ENCODE data around the gene COLGALT1. TPM values are rescaled to one million over a fixed set of nuclear protein-coding genes. Genes with fewer than 3 reads are reported as not detected.

The COLGALT1 gene
- total RNA-seq, 1 donor = 62.5 TPM

DNA sequence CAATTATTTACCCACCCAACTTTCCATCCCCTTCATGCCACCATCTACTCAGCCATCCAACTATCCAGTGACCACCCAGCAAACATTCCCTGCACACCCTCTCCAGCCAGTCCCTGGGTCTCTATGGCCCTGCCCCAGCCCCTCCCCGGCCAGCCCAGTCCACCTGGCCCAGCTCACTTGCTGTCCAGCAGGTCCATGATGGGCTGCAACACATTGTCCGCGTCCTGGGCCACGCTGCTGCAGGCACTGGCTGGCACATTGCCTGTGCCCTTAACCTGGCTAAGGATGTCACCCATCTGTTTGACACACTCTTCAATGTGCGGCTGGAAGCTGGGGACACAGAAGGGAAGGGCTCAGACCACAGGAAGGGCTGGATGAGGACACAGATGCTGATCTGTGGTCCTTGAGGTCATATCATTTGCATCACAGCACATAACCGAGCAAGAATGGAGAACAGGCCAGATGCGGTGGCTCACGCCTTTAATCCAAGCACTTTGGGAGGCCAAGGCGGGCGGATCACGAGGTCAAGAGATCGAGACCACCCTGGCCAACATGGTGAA is 71.1 kb downstream of the COLGALT1 start:
- no peak overlapping the region for H3K4me3 ChIP-seq (ENCODE audit: low read depth, low read length)
- TF ChIP-seq, protein P1, sequence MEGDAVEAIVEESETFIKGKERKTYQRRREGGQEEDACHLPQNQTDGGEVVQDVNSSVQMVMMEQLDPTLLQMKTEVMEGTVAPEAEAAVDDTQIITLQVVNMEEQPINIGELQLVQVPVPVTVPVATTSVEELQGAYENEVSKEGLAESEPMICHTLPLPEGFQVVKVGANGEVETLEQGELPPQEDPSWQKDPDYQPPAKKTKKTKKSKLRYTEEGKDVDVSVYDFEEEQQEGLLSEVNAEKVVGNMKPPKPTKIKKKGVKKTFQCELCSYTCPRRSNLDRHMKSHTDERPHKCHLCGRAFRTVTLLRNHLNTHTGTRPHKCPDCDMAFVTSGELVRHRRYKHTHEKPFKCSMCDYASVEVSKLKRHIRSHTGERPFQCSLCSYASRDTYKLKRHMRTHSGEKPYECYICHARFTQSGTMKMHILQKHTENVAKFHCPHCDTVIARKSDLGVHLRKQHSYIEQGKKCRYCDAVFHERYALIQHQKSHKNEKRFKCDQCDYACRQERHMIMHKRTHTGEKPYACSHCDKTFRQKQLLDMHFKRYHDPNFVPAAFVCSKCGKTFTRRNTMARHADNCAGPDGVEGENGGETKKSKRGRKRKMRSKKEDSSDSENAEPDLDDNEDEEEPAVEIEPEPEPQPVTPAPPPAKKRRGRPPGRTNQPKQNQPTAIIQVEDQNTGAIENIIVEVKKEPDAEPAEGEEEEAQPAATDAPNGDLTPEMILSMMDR (IDR thresholded peaks at IDR 0.05; ENCODE audit: insufficient read depth, low read length) = no peak
- no peak for DNase-seq (ENCODE audit: low read depth)

DNA sequence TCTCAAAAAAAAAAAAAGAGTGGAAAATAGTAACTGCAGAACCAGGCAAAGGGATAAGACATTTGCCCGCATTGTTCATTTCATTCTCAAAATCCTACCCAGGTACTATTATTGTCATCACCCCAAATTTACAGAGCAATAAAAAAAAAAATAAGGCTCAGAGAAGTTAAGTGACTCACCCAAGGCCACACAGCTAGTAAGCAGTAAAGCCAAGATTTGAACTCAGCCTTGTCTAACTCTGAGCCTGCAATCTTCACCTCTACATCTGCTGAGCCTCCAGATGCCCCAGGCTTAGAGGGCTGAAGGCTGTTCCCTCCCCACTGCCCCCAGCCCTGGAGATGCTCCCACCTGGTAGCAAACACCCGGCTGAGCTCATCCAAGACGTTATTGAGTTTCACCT is 71.7 kb downstream of the COLGALT1 start:
- H3K4me3 ChIP-seq (ENCODE audit: low read depth, low read length) = no peak overlapping the region
- TF ChIP-seq, protein P1 (IDR thresholded peaks at IDR 0.05; ENCODE audit: insufficient read depth, low read length) = no peak
- DNase-seq (ENCODE audit: low read depth) = no peak

DNA sequence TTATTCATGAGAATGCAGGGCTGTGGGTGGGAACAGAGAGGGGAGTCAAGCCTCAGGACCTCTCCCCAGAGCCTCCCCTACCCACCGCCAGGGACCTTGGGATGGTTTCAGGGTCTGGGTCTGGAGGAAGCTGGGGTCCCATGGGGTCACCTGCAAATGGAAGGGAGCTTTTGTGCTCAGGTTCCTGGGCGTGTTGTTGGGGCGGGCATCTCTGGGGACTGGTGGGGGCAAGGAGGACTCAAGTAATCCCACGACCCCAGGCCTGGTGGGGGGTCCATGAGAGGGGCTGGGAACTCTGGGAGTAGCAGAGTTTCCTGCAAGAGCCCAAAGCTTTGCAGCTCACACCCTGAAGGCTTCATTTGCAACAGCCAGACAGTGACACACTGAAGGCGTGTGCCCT is 72.5 kb downstream of the COLGALT1 start:
- H3K4me3 ChIP-seq (ENCODE audit: low read depth, low read length) = no peak overlapping the region
- no peak for DNase-seq (ENCODE audit: low read depth)
- TF ChIP-seq, protein P1 (IDR thresholded peaks at IDR 0.05; ENCODE audit: insufficient read depth, low read length) = no peak

DNA sequence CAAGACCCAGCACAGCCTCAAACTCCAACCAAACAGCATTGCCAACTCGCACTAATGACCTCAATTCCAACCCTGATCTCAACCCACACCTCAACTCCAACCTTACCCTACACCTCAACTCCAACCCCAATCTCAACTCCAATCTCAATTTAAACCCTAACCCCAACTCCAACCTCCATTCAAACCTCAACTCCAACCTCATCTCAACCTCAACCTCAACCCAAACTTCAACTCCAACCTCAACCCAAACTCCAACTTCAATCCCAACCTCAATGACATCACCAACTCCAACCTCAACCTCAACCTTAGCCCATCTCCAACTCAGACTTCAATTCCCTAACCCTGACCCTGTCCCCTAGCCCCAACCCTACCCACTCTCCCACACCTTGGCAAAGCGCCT is 74.3 kb downstream of the COLGALT1 start:
- TF ChIP-seq, protein P1 (IDR thresholded peaks at IDR 0.05; ENCODE audit: insufficient read depth, low read length) = no peak
- H3K4me3 ChIP-seq (ENCODE audit: low read depth, low read length) = no peak overlapping the region
- DNase-seq (ENCODE audit: low read depth) = no peak

DNA sequence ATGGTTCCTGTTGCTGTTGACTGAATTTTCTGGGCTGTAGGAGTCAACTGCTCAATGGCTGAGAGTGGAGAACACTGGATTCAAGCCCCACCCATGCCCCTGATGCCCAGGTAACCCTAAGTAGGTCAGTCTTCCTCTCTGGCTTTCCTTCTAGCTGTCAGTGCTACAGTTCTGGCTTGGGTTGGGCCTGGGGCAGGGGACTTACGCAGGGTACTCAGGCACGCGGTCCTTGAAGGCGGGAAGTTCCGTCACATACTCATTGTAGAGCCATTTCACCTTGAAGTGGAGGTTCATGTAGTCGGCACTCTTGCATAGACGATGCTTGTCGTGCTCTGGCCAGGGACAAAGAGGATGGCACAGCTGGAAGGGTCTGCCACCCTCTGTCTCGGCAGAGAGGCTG is 77.1 kb downstream of the COLGALT1 start:
- TF ChIP-seq, protein P1 (IDR thresholded peaks at IDR 0.05; ENCODE audit: insufficient read depth, low read length) = no peak
- DNase-seq (ENCODE audit: low read depth) = no peak
- H3K4me3 ChIP-seq (ENCODE audit: low read depth, low read length) = no peak overlapping the region

Other genes with a start within 250 kb of the COLGALT1 start
- gene MRPL34, start 249.8 kb upstream of the COLGALT1 start, total RNA-seq (ENCODE audit: low replicate concordance) = 22.7 and 34.3 TPM in 2 replicates
- gene DDA1, start 246.1 kb upstream of the COLGALT1 start, total RNA-seq (ENCODE audit: low replicate concordance) = 2.9 and 20.2 TPM in 2 replicates
- 3.1 and 6.1 TPM in 2 replicates for gene ANO8, start 220.8 kb upstream of the COLGALT1 start, total RNA-seq (ENCODE audit: low replicate concordance)
- 12.1 and 21.1 TPM in 2 replicates for gene GTPBP3, start 218.1 kb upstream of the COLGALT1 start, total RNA-seq (ENCODE audit: low replicate concordance)
- 0.09 TPM in 1 of 2 replicates, not detected in the other for gene PLVAP, start 178.3 kb upstream of the COLGALT1 start, total RNA-seq (ENCODE audit: low replicate concordance)
- gene CCDC194, start 161.5 kb upstream of the COLGALT1 start, total RNA-seq (ENCODE audit: low replicate concordance) = not detected in 2 replicates
- 9.8 and 48.1 TPM in 2 replicates for gene BST2, start 150.0 kb upstream of the COLGALT1 start, total RNA-seq (ENCODE audit: low replicate concordance)
- 44.7 and 47.5 TPM in 2 replicates for gene MVB12A, start 135.6 kb upstream of the COLGALT1 start, total RNA-seq (ENCODE audit: low replicate concordance)
- gene TMEM221, start 107.0 kb upstream of the COLGALT1 start, total RNA-seq (ENCODE audit: low replicate concordance) = not detected in 2 replicates
- gene NXNL1, start 94.7 kb upstream of the COLGALT1 start, total RNA-seq (ENCODE audit: low replicate concordance) = not detected in 2 replicates
- 11.4 and 42.0 TPM in 2 replicates for gene SLC27A1, start 85.1 kb upstream of the COLGALT1 start, total RNA-seq (ENCODE audit: low replicate concordance)
- 91.6 and 148 TPM in 2 replicates for gene PGLS, start 44.0 kb upstream of the COLGALT1 start, total RNA-seq (ENCODE audit: low replicate concordance)
- gene UNC13A, start 132.7 kb downstream of the COLGALT1 start, total RNA-seq (ENCODE audit: low replicate concordance) = 0.27 and 0.49 TPM in 2 replicates
- 14.1 and 19.3 TPM in 2 replicates for gene MAP1S, start 163.8 kb downstream of the COLGALT1 start, total RNA-seq (ENCODE audit: low replicate concordance)
- gene FCHO1, start 195.8 kb downstream of the COLGALT1 start, total RNA-seq (ENCODE audit: low replicate concordance) = 0.36 TPM in 1 of 2 replicates, not detected in the other
- gene B3GNT3, start 239.5 kb downstream of the COLGALT1 start, total RNA-seq (ENCODE audit: low replicate concordance) = not detected in 2 replicates